Activated CD8-positive, alpha-beta T cell treated with anti-CD3 and anti-CD28 coated beads for 36 hours (primary cell): ENCODE results near the gene SLC7A1. TPM values are rescaled to one million over a fixed set of nuclear protein-coding genes. Genes with fewer than 3 reads are reported as not detected.

ENCODE experiments used
- ATAC-seq: fragments of 200-7000 bp; cut with Tn5 transposase; one replicate; pipeline ENCODE4 v1.10.0; 2021; ENCODE audit warnings: mild to moderate bottlenecking, moderate library complexity
- CTCF ChIA-PET: fragments of 350-600 bp; sonication (Branson Sonifier 250); formaldehyde crosslinking; loops from one replicate; lab custom pipeline; 2021; ENCODE audit warnings: antibody characterized with exemption; lab: Charles Lee
- POLR2A ChIA-PET: fragments of 350-600 bp; sonication (Branson Sonifier 250); formaldehyde crosslinking; loops from one replicate; lab custom pipeline; 2021; ENCODE audit warnings: antibody characterized with exemption; lab: Charles Lee
- DNase-seq: peaks from one replicate; pipeline ENCODE4 v3.0.0-alpha.2; 2020
- H3K27ac Mint-ChIP-seq: one replicate; pipeline ENCODE4 v1.8.0; 2021; ENCODE audit warnings: mild to moderate bottlenecking, mixed read lengths
- H3K27me3 Mint-ChIP-seq: one replicate; pipeline ENCODE4 v1.8.0; 2021; ENCODE audit warnings: mixed read lengths
- H3K36me3 Mint-ChIP-seq: one replicate; pipeline ENCODE4 v1.8.0; 2021; ENCODE audit warnings: low read depth, mixed read lengths
- H3K4me1 Mint-ChIP-seq: one replicate; pipeline ENCODE4 v1.8.0; 2021; ENCODE audit warnings: low read depth, mixed read lengths
- H3K4me3 Mint-ChIP-seq: one replicate; pipeline ENCODE4 v1.8.0; 2021; ENCODE audit warnings: mild to moderate bottlenecking, moderate library complexity, mixed read lengths
- H3K9me3 Mint-ChIP-seq: one replicate; pipeline ENCODE4 v1.8.0; 2021; ENCODE audit warnings: mixed read lengths
- CTCF ChIP-seq: fragments of 200-600 bp; IDR thresholded peaks from one replicate; pipeline ENCODE4 v1.8.0; 2022; ENCODE audit warnings: antibody characterized with exemption, mild to moderate bottlenecking
- intact Hi-C: fragments of 100-400 bp; cut with micrococcal nuclease; formaldehyde crosslinking; loops from one replicate; pipeline ENCODE4 v1.10.0; 2022
- total RNA-seq, 2 experiments: library from RNA; stranded (reverse); gene quantifications; one replicate each; pipeline ENCODE4 v1.2.3, GENCODE V29; 2021

SLC7A1 gene
- total RNA-seq, 2 experiments from 2014 or later, result 119 to 124 TPM

GRCh38 chr13:29465741-29466293 lies 129.7 kb downstream of the SLC7A1 start:
- Mint-ChIP-seq H3K4me1 (no peaks in the 10 kb centered on the region), H3K27ac (no peak overlapping the region), H3K4me3 (no peak overlapping the region), H3K36me3 (no peaks in the 10 kb centered on the region), H3K9me3 (no peaks in the 10 kb centered on the region), H3K27me3 (peaks cover 4% of the 10 kb centered on the region)
- ChIA-PET POLR2A (no interaction called here), CTCF (interaction anchor here (0.8 kb wide), 1 partner anchor 11 kb away, joined by 3 read pairs; no protein-coding TSS in a partner anchor)
- ATAC-seq (no peak), DNase-seq (no peak)
- intact Hi-C loops, result no loop called here
- TF ChIP-seq CTCF, result no peak

GRCh38 chr13:29464105-29464679 lies 131.3 kb downstream of the SLC7A1 start:
- POLR2A ChIA-PET, result no interaction called here
- intact Hi-C loops, result no loop called here
- no peaks in the 10 kb centered on the region for H3K4me1 Mint-ChIP-seq
- DNase-seq (no peak), ATAC-seq (no peak)
- H3K36me3 Mint-ChIP-seq, result no peaks in the 10 kb centered on the region
- H3K4me3 Mint-ChIP-seq, result no peak overlapping the region
- CTCF ChIA-PET, result interaction anchor here (1.7 kb wide), 1 partner anchor 8 kb away, joined by 3 read pairs; no protein-coding TSS in a partner anchor
- peaks cover 11% of the 10 kb centered on the region for H3K27me3 Mint-ChIP-seq
- H3K9me3 Mint-ChIP-seq, result no peaks in the 10 kb centered on the region
- no peak for TF ChIP-seq CTCF
- H3K27ac Mint-ChIP-seq, result no peak overlapping the region

- intact Hi-C loops, result no loop called here
- CTCF ChIA-PET, result interaction anchor here (0.7 to 1.5 kb wide), 3 partner anchors 12 to 542 kb away, joined by 3 read pairs; no protein-coding TSS in a partner anchor
- POLR2A ChIA-PET, result no interaction called here
- ATAC-seq (no peak), DNase-seq (no peak)
- TF ChIP-seq CTCF, result no peak
- no peaks in the 10 kb centered on the region for H3K9me3 Mint-ChIP-seq
- H3K4me1 Mint-ChIP-seq, result no peaks in the 10 kb centered on the region
- no peak overlapping the region for H3K4me3 Mint-ChIP-seq
- H3K36me3 Mint-ChIP-seq, result no peaks in the 10 kb centered on the region
- no peak overlapping the region for H3K27ac Mint-ChIP-seq
- peaks cover 12% of the 10 kb centered on the region for H3K27me3 Mint-ChIP-seq
Measured at GRCh38 chr13:29459813-29460355, 135.6 kb downstream of the SLC7A1 start.
